Gastroesophageal sphincter (tissue), 4 donors: Measurements from ENCODE around the gene ANKRD9. TPM values are rescaled to one million over a fixed set of nuclear protein-coding genes. Genes with fewer than 3 reads are reported as not detected.

ENCODE experiments used
- small RNA-seq, 4 donors: library from RNA; depleted of rRNA; stranded (forward); fragments of <200 nt; gene quantifications; one replicate each; pipeline ENCODE3, GENCODE V24; 2016
- total RNA-seq, 4 donors: library from RNA; depleted of rRNA; stranded (reverse); fragments of >200 nt; gene quantifications; one replicate each; pipeline ENCODE4 v1.1.0, GENCODE V29; 2016

ANKRD9 gene
- total RNA-seq, 4 donors from 2014 or later, result 19.4 to 44.2 (median 31.3) TPM

Small RNA genes within 50 kb of the gene (small RNA-seq; reads per million reads assigned to genes)
- 0 reads per million in 4 donors for gene MIR4309

Other genes with a start within 250 kb of the ANKRD9 start
- 10 to 100 TPM; 10.6 to 15.4 (median 10.7) TPM for gene MOK, start 204.6 kb downstream of the ANKRD9 start, total RNA-seq
- gene ZNF839, start 190.0 kb downstream of the ANKRD9 start, total RNA-seq, result 10 to 100 TPM in 1 of 4 donors, 1 to 10 TPM in 3; 6.5 to 10.1 (median 8.4) TPM
- 10 to 100 TPM; 26.3 to 52.1 (median 29.3) TPM for gene CINP, start 146.9 kb downstream of the ANKRD9 start, total RNA-seq
- gene TECPR2, start 146.8 kb downstream of the ANKRD9 start, total RNA-seq, result 10 to 100 TPM; 26.0 to 57.2 (median 30.5) TPM
- 10 to 100 TPM; 11.6 to 15.6 (median 14.0) TPM for gene RCOR1, start 82.9 kb upstream of the ANKRD9 start, total RNA-seq